Prostate gland (tissue), 2 donors: ENCODE measurements around the gene HIBCH.

Experiments
- POLR2AphosphoS5 ChIP-seq: sonication (generic); formaldehyde crosslinking; IDR thresholded peaks from one replicate; pipeline ENCODE4 v1.6.1; 2017; ENCODE audit warnings: antibody characterized with exemption
- TF ChIP-seq, protein P1 (sequence below), 4 experiments: fragments of 200-600 bp in 2 of 4; fragments of 450-650 bp in 2 of 4; sonication (generic) in 2 of 4; IDR thresholded peaks; 1 replicate in 3 of 4; 2 replicates in 1 of 4; pipeline ENCODE4 v1.5.1; 2016 to 2019; ENCODE audit warnings: antibody characterized with exemption in 4 of 4, mild to moderate bottlenecking in 2 of 4, moderate library complexity in 2 of 4

DNA sequence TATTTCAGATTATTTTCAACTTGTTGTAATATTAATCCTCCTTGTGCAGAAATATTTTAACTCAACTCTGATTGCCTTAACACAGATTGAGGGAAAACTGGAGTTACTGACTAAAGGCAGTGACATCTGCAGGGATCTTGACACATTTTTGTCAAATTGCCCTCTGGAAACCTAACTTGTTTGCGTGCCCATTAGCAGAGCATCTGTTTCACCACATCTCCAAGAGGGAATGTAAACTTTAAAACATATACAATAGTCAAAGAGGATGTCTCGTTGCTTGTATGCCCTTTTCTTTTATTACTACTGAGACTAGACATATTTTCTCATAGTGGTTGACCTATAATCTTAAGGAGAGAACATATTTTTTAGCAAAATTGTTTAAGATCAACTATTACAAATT is 38.0 kb upstream of the HIBCH start:
- TF ChIP-seq, protein P1, sequence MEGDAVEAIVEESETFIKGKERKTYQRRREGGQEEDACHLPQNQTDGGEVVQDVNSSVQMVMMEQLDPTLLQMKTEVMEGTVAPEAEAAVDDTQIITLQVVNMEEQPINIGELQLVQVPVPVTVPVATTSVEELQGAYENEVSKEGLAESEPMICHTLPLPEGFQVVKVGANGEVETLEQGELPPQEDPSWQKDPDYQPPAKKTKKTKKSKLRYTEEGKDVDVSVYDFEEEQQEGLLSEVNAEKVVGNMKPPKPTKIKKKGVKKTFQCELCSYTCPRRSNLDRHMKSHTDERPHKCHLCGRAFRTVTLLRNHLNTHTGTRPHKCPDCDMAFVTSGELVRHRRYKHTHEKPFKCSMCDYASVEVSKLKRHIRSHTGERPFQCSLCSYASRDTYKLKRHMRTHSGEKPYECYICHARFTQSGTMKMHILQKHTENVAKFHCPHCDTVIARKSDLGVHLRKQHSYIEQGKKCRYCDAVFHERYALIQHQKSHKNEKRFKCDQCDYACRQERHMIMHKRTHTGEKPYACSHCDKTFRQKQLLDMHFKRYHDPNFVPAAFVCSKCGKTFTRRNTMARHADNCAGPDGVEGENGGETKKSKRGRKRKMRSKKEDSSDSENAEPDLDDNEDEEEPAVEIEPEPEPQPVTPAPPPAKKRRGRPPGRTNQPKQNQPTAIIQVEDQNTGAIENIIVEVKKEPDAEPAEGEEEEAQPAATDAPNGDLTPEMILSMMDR (IDR thresholded peaks at IDR 0.05), result no peak
- no peak for TF ChIP-seq POLR2AphosphoS5
